Glutamatergic neuron (in vitro differentiated cells): ENCODE measurements around the gene TRPM8. TPM values are rescaled to one million over a fixed set of nuclear protein-coding genes. Genes with fewer than 3 reads are reported as not detected.

ENCODE experiments used
- DNase-seq: peaks from one replicate; pipeline ENCODE4 v3.0.0; 2022
- H3K27ac Mint-ChIP-seq: one replicate; pipeline ENCODE4 v1.8.0; 2020; ENCODE audit warnings: mild to moderate bottlenecking, mixed read lengths, inconsistent platforms; ENCODE audit not compliant: unreplicated experiment
- H3K27me3 Mint-ChIP-seq: one replicate; pipeline ENCODE4 v1.8.0; 2020; ENCODE audit warnings: mild to moderate bottlenecking, moderate library complexity, mixed read lengths, inconsistent platforms; ENCODE audit not compliant: unreplicated experiment
- H3K36me3 Mint-ChIP-seq: one replicate; pipeline ENCODE4 v1.8.0; 2020; ENCODE audit warnings: mild to moderate bottlenecking, mixed read lengths, inconsistent platforms; ENCODE audit not compliant: unreplicated experiment
- H3K4me1 Mint-ChIP-seq: one replicate; pipeline ENCODE4 v1.8.0; 2020; ENCODE audit warnings: mild to moderate bottlenecking, low read depth, mixed read lengths, inconsistent platforms; ENCODE audit not compliant: unreplicated experiment
- H3K4me3 Mint-ChIP-seq: one replicate; pipeline ENCODE4 v1.8.0; 2020; ENCODE audit warnings: mild to moderate bottlenecking, mixed read lengths, inconsistent platforms; ENCODE audit not compliant: unreplicated experiment
- H3K9me3 Mint-ChIP-seq: one replicate; pipeline ENCODE4 v1.8.0; 2020; ENCODE audit warnings: mild to moderate bottlenecking, moderate library complexity, mixed read lengths, inconsistent platforms; ENCODE audit not compliant: unreplicated experiment
- CTCF ChIP-seq: fragments of 200-600 bp; sonication (generic); IDR thresholded peaks from one replicate; pipeline ENCODE4 v1.5.0; 2021; ENCODE audit not compliant: partially characterized antibody, unreplicated experiment
- total RNA-seq: library from RNA; stranded (reverse); fragmentation: NEBNext Ultra II Directional; extraction: Animal tissue kit (Norgen Biotek cat#: 25700); gene quantifications from one replicate; pipeline ENCODE4 v1.2.1, GENCODE V29; 2021; ENCODE audit not compliant: unreplicated experiment

Gene TRPM8
- total RNA-seq, 1 donor from 2014 or later, result not detected

GRCh38 chr2:234033885-234034284 lies 116.7 kb downstream of the TRPM8 start:
- H3K27me3 Mint-ChIP-seq, result no peaks in the 10 kb centered on the region
- H3K9me3 Mint-ChIP-seq, result peaks cover 6% of the 10 kb centered on the region
- DNase-seq, result no peak
- TF ChIP-seq CTCF, result no peak
- no peak overlapping the region for H3K4me3 Mint-ChIP-seq
- H3K4me1 Mint-ChIP-seq, result no peaks in the 10 kb centered on the region
- peaks cover 10% of the 10 kb centered on the region for H3K36me3 Mint-ChIP-seq
- H3K27ac Mint-ChIP-seq, result no peak overlapping the region

- Mint-ChIP-seq H3K27ac (no peak overlapping the region), H3K4me3 (no peak overlapping the region), H3K9me3 (peaks cover 5% of the 10 kb centered on the region), H3K27me3 (no peaks in the 10 kb centered on the region), H3K4me1 (no peaks in the 10 kb centered on the region), H3K36me3 (peaks cover 10% of the 10 kb centered on the region)
- DNase-seq, result no peak
- TF ChIP-seq CTCF, result no peak
Observed at GRCh38 chr2:234038076-234038802, 121.1 kb downstream of the TRPM8 start.

- TF ChIP-seq CTCF, result no peak
- Mint-ChIP-seq H3K27me3 (peaks cover 2% of the 10 kb centered on the region), H3K4me3 (no peak overlapping the region), H3K27ac (no peak overlapping the region), H3K4me1 (peaks cover 2% of the 10 kb centered on the region), H3K9me3 (peaks cover 3% of the 10 kb centered on the region), H3K36me3 (peaks cover 4% of the 10 kb centered on the region)
- DNase-seq, result no peak
Observed at GRCh38 chr2:234044157-234044556, 127.0 kb downstream of the TRPM8 start.

GRCh38 chr2:234046521-234046920 lies 129.3 kb downstream of the TRPM8 start:
- peaks cover 2% of the 10 kb centered on the region for H3K4me1 Mint-ChIP-seq
- no peak overlapping the region for H3K4me3 Mint-ChIP-seq
- H3K9me3 Mint-ChIP-seq, result peaks cover 3% of the 10 kb centered on the region
- H3K36me3 Mint-ChIP-seq, result peaks cover 4% of the 10 kb centered on the region
- no peak for TF ChIP-seq CTCF
- H3K27me3 Mint-ChIP-seq, result peaks cover 2% of the 10 kb centered on the region
- no peak overlapping the region for H3K27ac Mint-ChIP-seq
- DNase-seq, result no peak

GRCh38 chr2:234047361-234047760 lies 130.2 kb downstream of the TRPM8 start:
- Mint-ChIP-seq H3K4me3 (no peak overlapping the region), H3K27me3 (peaks cover 2% of the 10 kb centered on the region), H3K27ac (no peak overlapping the region), H3K4me1 (peaks cover 2% of the 10 kb centered on the region), H3K36me3 (peaks cover 4% of the 10 kb centered on the region), H3K9me3 (peaks cover 3% of the 10 kb centered on the region)
- TF ChIP-seq CTCF, result no peak
- no peak for DNase-seq
